Camera-type eye (tissue), 1 donor: ENCODE measurements around the gene BDKRB2. TPM values are rescaled to one million over a fixed set of nuclear protein-coding genes. Genes with fewer than 3 reads are reported as not detected.

ENCODE experiments used
- total RNA-seq: library from RNA; depleted of rRNA; stranded (reverse); fragments of >200 nt; gene quantifications from one replicate; pipeline ENCODE4 v1.2.3, GENCODE V29; 2014

Gene BDKRB2
- total RNA-seq: 7.4 TPM

GRCh38 chr14:96204151-96205058 lies at the start of gene BDKRB2:
Gene BDKRB2 (plus strand): TSS chr14:96204839. CDS start chr14:96237108, 32,269 bp downstream.

DNA sequence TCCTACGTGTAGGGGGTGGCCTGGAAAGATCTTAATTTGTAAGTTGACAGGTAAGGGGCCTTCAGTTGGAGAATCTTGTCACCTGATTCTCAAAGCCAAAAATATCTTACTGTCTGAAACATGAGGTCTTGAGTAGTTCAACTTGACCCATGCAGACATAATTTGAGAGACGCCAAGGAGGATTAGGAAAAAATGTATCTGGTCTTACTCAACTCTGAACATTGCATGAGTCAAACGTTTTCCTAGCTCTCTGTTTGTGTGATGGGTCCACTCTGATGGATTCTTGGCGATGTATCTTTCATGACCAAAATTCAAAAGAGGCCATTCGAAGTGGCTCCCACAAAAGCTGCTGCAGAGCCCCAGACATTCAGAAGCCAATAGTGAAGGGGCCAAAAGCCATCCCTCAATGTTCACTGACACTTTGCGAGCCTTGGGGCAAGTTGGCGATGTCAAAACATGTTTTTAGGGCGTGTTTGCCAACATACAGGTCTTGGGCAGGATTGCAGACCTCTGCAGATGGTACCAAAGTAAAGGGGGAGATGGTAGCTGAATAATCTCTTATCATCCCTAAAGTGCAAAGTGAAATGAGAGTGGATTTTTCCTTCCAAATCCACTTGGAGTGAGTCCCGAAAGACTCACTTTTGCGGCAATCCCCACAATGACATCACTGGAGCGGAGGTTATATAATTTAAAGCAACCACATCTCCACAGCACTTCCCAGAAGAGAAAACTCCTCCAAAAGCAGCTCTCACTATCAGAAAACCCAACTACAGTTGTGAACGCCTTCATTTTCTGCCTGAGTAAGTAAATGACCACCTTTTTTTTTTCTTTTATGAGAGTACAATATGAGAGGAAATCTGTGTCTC lies 51.1 kb downstream of the BDKRB2 start, which contains the start of gene BDKRB1:
TSS of gene BDKRB1 (plus strand) at position 710 of the 866 bp plus-strand sequence. CDS start 7,473 bp downstream, outside the sequence.

Other genes with a start within 250 kb of the BDKRB2 start
- gene C14orf132, start 165.5 kb upstream of the BDKRB2 start, total RNA-seq: 69.9 TPM
- 0.38 TPM for gene BDKRB1, start 51.4 kb downstream of the BDKRB2 start, total RNA-seq
- 60.0 TPM for gene ATG2B, start 158.5 kb downstream of the BDKRB2 start, total RNA-seq
- gene GSKIP, start 158.7 kb downstream of the BDKRB2 start, total RNA-seq: 56.3 TPM
- 9.2 TPM for gene AK7, start 187.3 kb downstream of the BDKRB2 start, total RNA-seq